Measurements from ENCODE around the gene SLC16A5. TPM values are rescaled to one million over a fixed set of nuclear protein-coding genes. Genes with fewer than 3 reads are reported as not detected.
"Not testable (repeated sequence)": the region's sequence is repeated elsewhere in the genome, so short reads cannot be mapped to it uniquely, and the experiment has no call there.

SLC16A5 gene
- total RNA-seq, 1 donor from 2014 or later, result 7.1 TPM

- Histone ChIP-seq H2AFZ (ENCODE audit: low read depth, low read length) (no peak overlapping the region), H4K20me1 (ENCODE audit: insufficient read depth, low read length) (peaks cover 16% of the 10 kb centered on the region), H3K4me2 (ENCODE audit: low read length) (no peak overlapping the region), H3K4me3 (ENCODE audit: insufficient read depth, low read depth, low read length) (no peak overlapping the region), H3K4me1 (ENCODE audit: insufficient read depth, low read length) (peaks cover 5% of the 10 kb centered on the region), H3K79me2 (ENCODE audit: insufficient read depth, low read length) (peaks cover 14% of the 10 kb centered on the region), H3K9ac (ENCODE audit: low read length) (no peak overlapping the region), H3K36me3 (ENCODE audit: insufficient read depth, low read length) (peaks cover 32% of the 10 kb centered on the region), H3K27me3 (ENCODE audit: insufficient read depth, low read length) (no peaks in the 10 kb centered on the region), H3K9me3 (ENCODE audit: insufficient read depth, low read depth, low read length) (no peaks in the 10 kb centered on the region), H3K27ac (ENCODE audit: low read depth, low read length) (no peak overlapping the region)
- no peak overlapping the region for H3K27ac Mint-ChIP-seq (ENCODE audit: unreplicated experiment)
- no peak overlapping the region for H3K4me3 Mint-ChIP-seq (ENCODE audit: unreplicated experiment)
- peaks cover 2% of the 10 kb centered on the region for H3K4me1 Mint-ChIP-seq (ENCODE audit: low read depth, unreplicated experiment)
- FAIRE-seq (no peak), DNase-seq (ENCODE audit: low read depth) (no peak)
- peaks cover 7% of the 10 kb centered on the region for H3K36me3 Mint-ChIP-seq (ENCODE audit: low read depth, unreplicated experiment)
- no peaks in the 10 kb centered on the region for H3K9me3 Mint-ChIP-seq (ENCODE audit: unreplicated experiment)
- no peak for TF ChIP-seq EZH2 (IDR thresholded peaks at IDR 0.05; ENCODE audit: insufficient read depth, low read length)
- TF ChIP-seq, protein P1, sequence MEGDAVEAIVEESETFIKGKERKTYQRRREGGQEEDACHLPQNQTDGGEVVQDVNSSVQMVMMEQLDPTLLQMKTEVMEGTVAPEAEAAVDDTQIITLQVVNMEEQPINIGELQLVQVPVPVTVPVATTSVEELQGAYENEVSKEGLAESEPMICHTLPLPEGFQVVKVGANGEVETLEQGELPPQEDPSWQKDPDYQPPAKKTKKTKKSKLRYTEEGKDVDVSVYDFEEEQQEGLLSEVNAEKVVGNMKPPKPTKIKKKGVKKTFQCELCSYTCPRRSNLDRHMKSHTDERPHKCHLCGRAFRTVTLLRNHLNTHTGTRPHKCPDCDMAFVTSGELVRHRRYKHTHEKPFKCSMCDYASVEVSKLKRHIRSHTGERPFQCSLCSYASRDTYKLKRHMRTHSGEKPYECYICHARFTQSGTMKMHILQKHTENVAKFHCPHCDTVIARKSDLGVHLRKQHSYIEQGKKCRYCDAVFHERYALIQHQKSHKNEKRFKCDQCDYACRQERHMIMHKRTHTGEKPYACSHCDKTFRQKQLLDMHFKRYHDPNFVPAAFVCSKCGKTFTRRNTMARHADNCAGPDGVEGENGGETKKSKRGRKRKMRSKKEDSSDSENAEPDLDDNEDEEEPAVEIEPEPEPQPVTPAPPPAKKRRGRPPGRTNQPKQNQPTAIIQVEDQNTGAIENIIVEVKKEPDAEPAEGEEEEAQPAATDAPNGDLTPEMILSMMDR (IDR thresholded peaks at IDR 0.05; ENCODE audit: insufficient read depth, low read depth, low read length), result no peak
- no peaks in the 10 kb centered on the region for H3K27me3 Mint-ChIP-seq (ENCODE audit: low read depth, unreplicated experiment)
These were observed 48.2 kb downstream of the SLC16A5 start for GRCh38 chr17:75135946-75136345.

DNA sequence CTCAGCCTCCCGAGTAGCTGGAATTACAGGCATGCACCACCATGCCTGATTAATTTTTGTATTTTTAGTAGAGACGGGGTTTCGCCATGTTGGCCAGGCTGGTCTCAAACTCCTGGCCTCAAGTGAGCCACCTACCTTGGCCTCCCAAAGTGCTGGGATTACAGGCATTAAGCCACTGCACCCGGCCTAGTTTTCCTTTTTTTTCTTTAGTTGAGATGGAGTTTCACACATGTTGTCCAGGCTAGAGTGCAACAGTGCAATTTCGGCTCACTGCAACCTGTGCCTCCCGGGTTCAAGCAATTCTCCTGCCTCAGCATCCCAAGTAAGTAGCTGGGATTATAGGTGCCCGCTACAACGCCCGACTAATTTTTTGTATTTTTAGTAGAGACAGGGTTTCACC, 50.0 kb downstream of the SLC16A5 start:
- peaks cover 21% of the 10 kb centered on the region for H4K20me1 ChIP-seq (ENCODE audit: insufficient read depth, low read length)
- DNase-seq (ENCODE audit: low read depth); H3K9ac ChIP-seq (ENCODE audit: low read length); H3K4me2 ChIP-seq (ENCODE audit: low read length); FAIRE-seq; H3K4me3 ChIP-seq (ENCODE audit: insufficient read depth, low read depth, low read length); H3K27ac ChIP-seq (ENCODE audit: low read depth, low read length); H3K27me3 Mint-ChIP-seq (ENCODE audit: low read depth, unreplicated experiment); H3K4me1 ChIP-seq (ENCODE audit: insufficient read depth, low read length); H3K36me3 Mint-ChIP-seq (ENCODE audit: low read depth, unreplicated experiment); H3K27ac Mint-ChIP-seq (ENCODE audit: unreplicated experiment); H3K9me3 ChIP-seq (ENCODE audit: insufficient read depth, low read depth, low read length); H2AFZ ChIP-seq (ENCODE audit: low read depth, low read length); H3K27me3 ChIP-seq (ENCODE audit: insufficient read depth, low read length); H3K4me3 Mint-ChIP-seq (ENCODE audit: unreplicated experiment); H3K9me3 Mint-ChIP-seq (ENCODE audit: unreplicated experiment); H3K4me1 Mint-ChIP-seq (ENCODE audit: low read depth, unreplicated experiment): not testable (repeated sequence)
- peaks cover 11% of the 10 kb centered on the region for H3K79me2 ChIP-seq (ENCODE audit: insufficient read depth, low read length)
- H3K36me3 ChIP-seq (ENCODE audit: insufficient read depth, low read length), result peaks cover 45% of the 10 kb centered on the region

DNA sequence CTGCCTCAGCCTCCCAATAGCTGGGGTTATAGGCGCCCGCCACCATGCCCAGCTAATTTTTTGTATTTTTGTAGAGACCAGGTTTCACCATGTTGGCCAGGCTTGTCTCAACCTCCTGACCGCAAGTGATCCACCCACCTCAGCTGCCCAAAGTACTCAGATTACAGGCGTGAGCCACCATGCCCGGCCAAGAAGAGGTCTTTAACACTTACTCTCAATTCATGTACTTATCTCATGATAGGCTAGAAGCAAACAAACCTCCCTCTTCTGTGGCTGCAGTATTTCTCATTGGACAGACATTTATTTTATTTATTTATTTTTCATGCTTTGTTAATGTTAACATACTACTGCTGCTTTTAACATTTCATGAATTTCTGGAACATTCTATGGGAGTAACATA, 50.8 kb downstream of the SLC16A5 start:
- H3K36me3 Mint-ChIP-seq (ENCODE audit: low read depth, unreplicated experiment), result peaks cover 9% of the 10 kb centered on the region
- H3K79me2 ChIP-seq (ENCODE audit: insufficient read depth, low read length), result peaks cover 16% of the 10 kb centered on the region
- H3K9ac ChIP-seq (ENCODE audit: low read length), result no peak overlapping the region
- H3K27ac ChIP-seq (ENCODE audit: low read depth, low read length), result no peak overlapping the region
- H3K27me3 Mint-ChIP-seq (ENCODE audit: low read depth, unreplicated experiment), result no peaks in the 10 kb centered on the region
- DNase-seq (ENCODE audit: low read depth) (no peak), FAIRE-seq (no peak)
- no peak overlapping the region for H3K4me3 Mint-ChIP-seq (ENCODE audit: unreplicated experiment)
- peaks cover 2% of the 10 kb centered on the region for H3K4me1 Mint-ChIP-seq (ENCODE audit: low read depth, unreplicated experiment)
- TF ChIP-seq, protein P1 (IDR thresholded peaks at IDR 0.05; ENCODE audit: insufficient read depth, low read depth, low read length), result no peak
- TF ChIP-seq EZH2 (IDR thresholded peaks at IDR 0.05; ENCODE audit: insufficient read depth, low read length), result no peak
- peaks cover 51% of the 10 kb centered on the region for H3K36me3 ChIP-seq (ENCODE audit: insufficient read depth, low read length)
- peaks cover 28% of the 10 kb centered on the region for H4K20me1 ChIP-seq (ENCODE audit: insufficient read depth, low read length)
- H3K9me3 Mint-ChIP-seq (ENCODE audit: unreplicated experiment), result no peaks in the 10 kb centered on the region
- H3K4me1 ChIP-seq (ENCODE audit: insufficient read depth, low read length), result no peaks in the 10 kb centered on the region
- no peaks in the 10 kb centered on the region for H3K9me3 ChIP-seq (ENCODE audit: insufficient read depth, low read depth, low read length)
- no peak overlapping the region for H3K4me3 ChIP-seq (ENCODE audit: insufficient read depth, low read depth, low read length)
- H3K27me3 ChIP-seq (ENCODE audit: insufficient read depth, low read length), result no peaks in the 10 kb centered on the region
- no peak overlapping the region for H2AFZ ChIP-seq (ENCODE audit: low read depth, low read length)
- H3K27ac Mint-ChIP-seq (ENCODE audit: unreplicated experiment), result peak overlapping the region; percentile 12
- no peak overlapping the region for H3K4me2 ChIP-seq (ENCODE audit: low read length)

Data from astrocyte (in vitro differentiated cells and primary cell).